ENCODE measurements around the gene CDIP1.

CDIP1 gene

DNA sequence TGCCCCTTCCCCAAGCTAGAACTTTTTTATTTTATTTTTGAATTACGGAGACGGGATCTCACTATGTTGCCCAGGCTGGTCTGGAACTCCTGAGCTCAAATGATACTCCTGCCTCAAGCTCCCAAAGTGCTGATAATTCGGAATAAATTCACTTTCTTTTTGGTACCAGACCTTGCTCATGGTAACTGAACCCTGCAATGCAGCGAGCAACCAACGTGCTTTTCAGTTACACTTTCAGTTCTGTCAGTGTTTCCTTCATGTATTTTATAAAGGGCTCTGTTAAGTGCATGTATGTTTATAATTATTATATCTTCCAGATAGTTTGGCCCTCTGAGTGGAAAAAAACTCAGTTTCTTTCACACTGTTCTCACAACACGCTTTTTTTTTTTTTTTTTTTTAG lies 31.5 kb upstream of the CDIP1 start:
- Histone ChIP-seq H3K27me3 (ENCODE audit: insufficient read depth, low read length, poor library complexity) (no peaks in the 10 kb centered on the region), H3K4me2 (ENCODE audit: insufficient read depth, low read length) (no peak overlapping the region), H3K9me3 (ENCODE audit: insufficient read depth, low read length, severe bottlenecking) (no peaks in the 10 kb centered on the region), H3K9ac (ENCODE audit: low read depth, low read length) (no peak overlapping the region), H2AFZ (ENCODE audit: low read depth, low read length) (no peak overlapping the region), H3K36me3 (ENCODE audit: insufficient read depth, low read length) (no peaks in the 10 kb centered on the region), H3K4me3 (ENCODE audit: low read depth in 1 of 2, low read length in 2 of 2) (no peak overlapping the region), H3K27ac (ENCODE audit: low read length) (no peak overlapping the region), H4K20me1 (ENCODE audit: insufficient read depth, low read length) (no peaks in the 10 kb centered on the region), H3K79me2 (ENCODE audit: insufficient read depth, low read length) (no peaks in the 10 kb centered on the region), H3K4me1 (ENCODE audit: insufficient read depth, low read length) (no peaks in the 10 kb centered on the region)
- ATAC-seq (ENCODE audit: insufficient read depth, low read depth) (no peak), DNase-seq (no peak)
- TF ChIP-seq, protein P1, sequence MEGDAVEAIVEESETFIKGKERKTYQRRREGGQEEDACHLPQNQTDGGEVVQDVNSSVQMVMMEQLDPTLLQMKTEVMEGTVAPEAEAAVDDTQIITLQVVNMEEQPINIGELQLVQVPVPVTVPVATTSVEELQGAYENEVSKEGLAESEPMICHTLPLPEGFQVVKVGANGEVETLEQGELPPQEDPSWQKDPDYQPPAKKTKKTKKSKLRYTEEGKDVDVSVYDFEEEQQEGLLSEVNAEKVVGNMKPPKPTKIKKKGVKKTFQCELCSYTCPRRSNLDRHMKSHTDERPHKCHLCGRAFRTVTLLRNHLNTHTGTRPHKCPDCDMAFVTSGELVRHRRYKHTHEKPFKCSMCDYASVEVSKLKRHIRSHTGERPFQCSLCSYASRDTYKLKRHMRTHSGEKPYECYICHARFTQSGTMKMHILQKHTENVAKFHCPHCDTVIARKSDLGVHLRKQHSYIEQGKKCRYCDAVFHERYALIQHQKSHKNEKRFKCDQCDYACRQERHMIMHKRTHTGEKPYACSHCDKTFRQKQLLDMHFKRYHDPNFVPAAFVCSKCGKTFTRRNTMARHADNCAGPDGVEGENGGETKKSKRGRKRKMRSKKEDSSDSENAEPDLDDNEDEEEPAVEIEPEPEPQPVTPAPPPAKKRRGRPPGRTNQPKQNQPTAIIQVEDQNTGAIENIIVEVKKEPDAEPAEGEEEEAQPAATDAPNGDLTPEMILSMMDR (IDR thresholded peaks at IDR 0.05; ENCODE audit: borderline replicate concordance, extremely low read depth, low read length, poor library complexity, severe bottlenecking), result no peak
- no peak for TF ChIP-seq EZH2 (IDR thresholded peaks at IDR 0.05; ENCODE audit: borderline replicate concordance, low read depth, low read length, severe bottlenecking)

GRCh38 chr16:4566144-4566543 lies 27.6 kb upstream of the CDIP1 start:
- no peak for ATAC-seq (ENCODE audit: insufficient read depth, low read depth)
- no peak overlapping the region for H2AFZ ChIP-seq (ENCODE audit: low read depth, low read length)
- no peak for TF ChIP-seq EZH2 (IDR thresholded peaks at IDR 0.05; ENCODE audit: borderline replicate concordance, low read depth, low read length, severe bottlenecking)
- TF ChIP-seq, protein P1 (IDR thresholded peaks at IDR 0.05; ENCODE audit: borderline replicate concordance, extremely low read depth, low read length, poor library complexity, severe bottlenecking), result no peak
- no peak overlapping the region for H3K27ac ChIP-seq (ENCODE audit: low read length)
- H3K9ac ChIP-seq (ENCODE audit: low read depth, low read length), result no peak overlapping the region
- H3K4me3 ChIP-seq (ENCODE audit: low read depth in 1 of 2, low read length in 2 of 2), result no peak overlapping the region
- H3K36me3 ChIP-seq (ENCODE audit: insufficient read depth, low read length), result no peaks in the 10 kb centered on the region
- H3K27me3 ChIP-seq (ENCODE audit: insufficient read depth, low read length, poor library complexity), result peaks cover 6% of the 10 kb centered on the region
- no peaks in the 10 kb centered on the region for H3K79me2 ChIP-seq (ENCODE audit: insufficient read depth, low read length)
- no peak for DNase-seq
- H4K20me1 ChIP-seq (ENCODE audit: insufficient read depth, low read length), result no peaks in the 10 kb centered on the region
- H3K4me2 ChIP-seq (ENCODE audit: insufficient read depth, low read length), result no peak overlapping the region
- no peaks in the 10 kb centered on the region for H3K4me1 ChIP-seq (ENCODE audit: insufficient read depth, low read length)
- no peaks in the 10 kb centered on the region for H3K9me3 ChIP-seq (ENCODE audit: insufficient read depth, low read length, severe bottlenecking)

DNA sequence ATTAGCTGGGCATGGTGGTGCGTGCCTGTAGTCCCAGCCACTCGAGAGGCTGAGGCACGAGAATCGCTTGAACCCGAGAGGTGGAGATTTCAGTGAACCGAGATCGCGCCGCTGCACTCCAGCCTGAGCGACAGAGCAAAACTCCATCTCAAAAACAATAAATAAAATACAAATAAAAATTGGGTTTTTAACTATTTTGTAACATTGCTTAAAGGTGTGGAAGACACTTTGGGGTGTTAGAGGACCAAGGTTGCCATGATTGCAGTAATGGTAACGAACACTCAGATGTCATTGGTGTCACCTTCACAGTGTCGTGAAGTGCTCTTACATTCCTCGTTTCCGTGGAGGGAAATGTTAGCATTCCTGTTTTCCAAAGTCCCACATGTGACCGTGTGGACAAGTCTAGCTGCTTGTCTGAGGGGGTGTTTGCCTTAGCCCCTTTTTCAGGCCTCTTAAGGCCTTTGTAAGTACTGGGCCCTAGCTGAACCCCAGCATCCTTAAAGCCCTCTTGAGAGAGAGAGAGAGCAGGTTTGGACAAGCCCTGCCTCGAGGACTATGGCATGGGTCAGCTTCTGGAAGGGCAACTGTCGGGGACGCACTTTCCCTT lies 26.2 kb upstream of the CDIP1 start:
- no peaks in the 10 kb centered on the region for H3K9me3 ChIP-seq (ENCODE audit: insufficient read depth, low read length, severe bottlenecking)
- no peak for DNase-seq

More for the DNA sequence above, 26.2 kb upstream of the CDIP1 start:
- ATAC-seq (ENCODE audit: insufficient read depth, low read depth), result no peak
- no peak for TF ChIP-seq EZH2 (IDR thresholded peaks at IDR 0.05; ENCODE audit: borderline replicate concordance, low read depth, low read length, severe bottlenecking)
- TF ChIP-seq, protein P1 (IDR thresholded peaks at IDR 0.05; ENCODE audit: borderline replicate concordance, extremely low read depth, low read length, poor library complexity, severe bottlenecking), result no peak
- Histone ChIP-seq H3K4me1 (ENCODE audit: insufficient read depth, low read length) (no peaks in the 10 kb centered on the region), H3K27ac (ENCODE audit: low read length) (no peak overlapping the region), H3K36me3 (ENCODE audit: insufficient read depth, low read length) (no peaks in the 10 kb centered on the region), H3K79me2 (ENCODE audit: insufficient read depth, low read length) (no peaks in the 10 kb centered on the region), H3K9ac (ENCODE audit: low read depth, low read length) (no peak overlapping the region), H3K4me3 (ENCODE audit: low read depth in 1 of 2, low read length in 2 of 2) (no peak overlapping the region), H2AFZ (ENCODE audit: low read depth, low read length) (no peak overlapping the region), H3K27me3 (ENCODE audit: insufficient read depth, low read length, poor library complexity) (peaks cover 6% of the 10 kb centered on the region), H3K4me2 (ENCODE audit: insufficient read depth, low read length) (no peak overlapping the region), H4K20me1 (ENCODE audit: insufficient read depth, low read length) (no peaks in the 10 kb centered on the region)

Data from DND-41 (cell line).